ENCODE data around the gene SH3BP4. TPM values are rescaled to one million over a fixed set of nuclear protein-coding genes. Genes with fewer than 3 reads are reported as not detected.

The SH3BP4 gene
- total RNA-seq, 1 donor from 2014 or later: 29.6 TPM

GRCh38 chr2:234958746-234959395 is 7.1 kb downstream of the SH3BP4 start:
- TF ChIP-seq CTCF (IDR thresholded peaks at IDR 0.05): no peak
- DNase-seq (no peak), ATAC-seq (no peak)
- Histone ChIP-seq H3K9me3 (no peaks in the 10 kb centered on the region), H3K4me1 (peaks cover 18% of the 10 kb centered on the region), H3K27me3 (no peaks in the 10 kb centered on the region), H3K36me3 (no peaks in the 10 kb centered on the region), H3K27ac (no peak overlapping the region), H3K4me3 (no peak overlapping the region)
- intact Hi-C loops (cut with DNase I): no loop called here

GRCh38 chr2:234960175-234961088 is 8.6 kb downstream of the SH3BP4 start:
- Histone ChIP-seq H3K4me1 (peaks cover 6% of the 10 kb centered on the region), H3K4me3 (no peak overlapping the region), H3K27me3 (no peaks in the 10 kb centered on the region), H3K9me3 (no peaks in the 10 kb centered on the region), H3K36me3 (no peaks in the 10 kb centered on the region), H3K27ac (no peak overlapping the region)
- intact Hi-C loops (cut with DNase I): no loop called here
- DNase-seq: peak; percentile 26
- no peak for ATAC-seq
- no peak for TF ChIP-seq CTCF (IDR thresholded peaks at IDR 0.05)

- TF ChIP-seq CTCF (IDR thresholded peaks at IDR 0.05): no peak
- no peaks in the 10 kb centered on the region for H3K27me3 ChIP-seq
Measured at GRCh38 chr2:234961784-234962183, 10.0 kb downstream of the SH3BP4 start.

GRCh38 chr2:234963773-234964615 is 12.2 kb downstream of the SH3BP4 start:
- H3K4me1 ChIP-seq: peaks cover 6% of the 10 kb centered on the region
- ATAC-seq: no peak
- TF ChIP-seq CTCF (IDR thresholded peaks at IDR 0.05): no peak

More at GRCh38 chr2:234961784-234962183, 10.0 kb downstream of the SH3BP4 start:
- ATAC-seq (no peak), DNase-seq (peak; percentile 4)
- Histone ChIP-seq H3K4me3 (no peak overlapping the region), H3K9me3 (no peaks in the 10 kb centered on the region), H3K27ac (no peak overlapping the region), H3K36me3 (no peaks in the 10 kb centered on the region), H3K4me1 (peaks cover 6% of the 10 kb centered on the region)
- intact Hi-C loops (cut with DNase I): no loop called here

GRCh38 chr2:234964631-234965461 is 13.0 kb downstream of the SH3BP4 start:
- no peak for TF ChIP-seq CTCF (IDR thresholded peaks at IDR 0.05)
- H3K27ac ChIP-seq: no peak overlapping the region
- H3K27me3 ChIP-seq: no peaks in the 10 kb centered on the region
- H3K4me3 ChIP-seq: no peak overlapping the region
- intact Hi-C loops (cut with DNase I): no loop called here
- ATAC-seq: no peak
- DNase-seq: peak; percentile 39
- H3K4me1 ChIP-seq: peaks cover 6% of the 10 kb centered on the region
- H3K9me3 ChIP-seq: no peaks in the 10 kb centered on the region
- H3K36me3 ChIP-seq: no peaks in the 10 kb centered on the region

More at GRCh38 chr2:234963773-234964615, 12.2 kb downstream of the SH3BP4 start:
- peak; percentile 38 for DNase-seq
- no peaks in the 10 kb centered on the region for H3K27me3 ChIP-seq
- no peaks in the 10 kb centered on the region for H3K36me3 ChIP-seq
- intact Hi-C loops (cut with DNase I): no loop called here
- H3K27ac ChIP-seq: no peak overlapping the region
- H3K9me3 ChIP-seq: no peaks in the 10 kb centered on the region
- H3K4me3 ChIP-seq: no peak overlapping the region

All from upper lobe of right lung (tissue), 1 donor.